Bronchial epithelial cell (primary cell): Measurements from ENCODE around the gene GPR179. TPM values are rescaled to one million over a fixed set of nuclear protein-coding genes. Genes with fewer than 3 reads are reported as not detected.

Experiments used
- DNase-seq: peaks from one replicate; pipeline ENCODE4 v3.0.0-alpha.2; 2010; ENCODE audit warnings: low read depth
- FAIRE-seq: peaks from 2 replicates; lab custom pipeline; 2011; peaks lifted over from hg19 to GRCh38; lab: Jason Lieb, UNC
- H3K27me3 ChIP-seq: 2 replicates; pipeline ENCODE4 v1.5.1; 2011; ENCODE audit warnings: low read length; ENCODE audit not compliant: control insufficient read depth, insufficient read depth
- H3K36me3 ChIP-seq: 2 replicates; pipeline ENCODE4 v1.5.1; 2011; ENCODE audit warnings: low read length; ENCODE audit not compliant: control insufficient read depth, insufficient read depth
- H3K4me3 ChIP-seq: 2 replicates; pipeline ENCODE4 v1.5.1; 2011; ENCODE audit warnings: mild to moderate bottlenecking, low read depth, low read length, control low read depth
- total RNA-seq: library from RNA; depleted of rRNA; stranded (reverse); fragments of >200 nt; gene quantifications from 2 replicates; pipeline ENCODE4 v1.2.1, GENCODE V29; 2014
- TF ChIP-seq, protein P1 (sequence below): IDR thresholded peaks from 2 replicates; pipeline ENCODE4 v1.5.1; 2011; ENCODE audit warnings: mild to moderate bottlenecking, moderate library complexity, low read length, control low read depth, inconsistent platforms; ENCODE audit not compliant: insufficient read depth, severe bottlenecking

The GPR179 gene
- total RNA-seq, 1 donor from 2014 or later = under 0.01 TPM

DNA sequence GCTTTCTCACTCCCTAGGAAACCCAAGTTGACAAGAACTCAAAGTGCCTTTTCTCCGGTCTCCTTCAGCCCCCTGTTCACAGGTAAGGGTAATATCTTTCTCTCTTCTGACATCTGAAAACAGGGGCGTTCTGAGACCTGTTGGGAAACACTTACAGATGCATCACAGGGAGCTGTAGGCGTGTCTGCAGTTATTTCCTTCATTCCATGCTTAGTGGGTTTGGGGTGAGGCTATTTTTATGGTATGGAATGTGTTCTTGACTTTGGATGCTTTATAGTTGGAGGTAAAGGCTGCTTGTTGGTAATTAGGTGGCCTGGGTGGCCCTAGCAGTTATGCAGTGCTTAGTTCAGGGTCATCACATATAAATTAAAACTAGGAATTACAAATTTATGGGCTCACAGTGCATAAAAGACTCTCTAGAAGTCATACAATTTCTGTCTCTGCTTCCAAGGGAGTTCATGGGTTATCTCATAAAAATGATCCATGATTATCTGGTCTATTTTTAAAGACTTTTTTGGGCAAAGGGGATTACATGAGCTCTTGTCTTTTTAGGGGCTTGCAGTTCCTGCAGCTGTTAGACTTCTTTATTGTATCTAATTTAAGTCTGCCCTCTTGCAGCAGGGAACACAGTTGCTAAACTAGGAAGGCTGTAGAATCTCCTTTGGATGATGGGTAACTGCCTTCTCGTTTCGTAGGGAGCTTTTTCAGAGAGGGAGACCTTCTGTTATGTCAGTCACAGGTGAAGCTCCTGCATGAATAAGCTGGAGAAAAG is 18.1 kb upstream of the GPR179 start:
- Histone ChIP-seq H3K27me3 (no peaks in the 10 kb centered on the region), H3K36me3 (peaks cover 6% of the 10 kb centered on the region), H3K4me3 (no peak overlapping the region)
- no peak for FAIRE-seq
- TF ChIP-seq, protein P1, sequence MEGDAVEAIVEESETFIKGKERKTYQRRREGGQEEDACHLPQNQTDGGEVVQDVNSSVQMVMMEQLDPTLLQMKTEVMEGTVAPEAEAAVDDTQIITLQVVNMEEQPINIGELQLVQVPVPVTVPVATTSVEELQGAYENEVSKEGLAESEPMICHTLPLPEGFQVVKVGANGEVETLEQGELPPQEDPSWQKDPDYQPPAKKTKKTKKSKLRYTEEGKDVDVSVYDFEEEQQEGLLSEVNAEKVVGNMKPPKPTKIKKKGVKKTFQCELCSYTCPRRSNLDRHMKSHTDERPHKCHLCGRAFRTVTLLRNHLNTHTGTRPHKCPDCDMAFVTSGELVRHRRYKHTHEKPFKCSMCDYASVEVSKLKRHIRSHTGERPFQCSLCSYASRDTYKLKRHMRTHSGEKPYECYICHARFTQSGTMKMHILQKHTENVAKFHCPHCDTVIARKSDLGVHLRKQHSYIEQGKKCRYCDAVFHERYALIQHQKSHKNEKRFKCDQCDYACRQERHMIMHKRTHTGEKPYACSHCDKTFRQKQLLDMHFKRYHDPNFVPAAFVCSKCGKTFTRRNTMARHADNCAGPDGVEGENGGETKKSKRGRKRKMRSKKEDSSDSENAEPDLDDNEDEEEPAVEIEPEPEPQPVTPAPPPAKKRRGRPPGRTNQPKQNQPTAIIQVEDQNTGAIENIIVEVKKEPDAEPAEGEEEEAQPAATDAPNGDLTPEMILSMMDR = no peak
- DNase-seq = peak; percentile 68

DNA sequence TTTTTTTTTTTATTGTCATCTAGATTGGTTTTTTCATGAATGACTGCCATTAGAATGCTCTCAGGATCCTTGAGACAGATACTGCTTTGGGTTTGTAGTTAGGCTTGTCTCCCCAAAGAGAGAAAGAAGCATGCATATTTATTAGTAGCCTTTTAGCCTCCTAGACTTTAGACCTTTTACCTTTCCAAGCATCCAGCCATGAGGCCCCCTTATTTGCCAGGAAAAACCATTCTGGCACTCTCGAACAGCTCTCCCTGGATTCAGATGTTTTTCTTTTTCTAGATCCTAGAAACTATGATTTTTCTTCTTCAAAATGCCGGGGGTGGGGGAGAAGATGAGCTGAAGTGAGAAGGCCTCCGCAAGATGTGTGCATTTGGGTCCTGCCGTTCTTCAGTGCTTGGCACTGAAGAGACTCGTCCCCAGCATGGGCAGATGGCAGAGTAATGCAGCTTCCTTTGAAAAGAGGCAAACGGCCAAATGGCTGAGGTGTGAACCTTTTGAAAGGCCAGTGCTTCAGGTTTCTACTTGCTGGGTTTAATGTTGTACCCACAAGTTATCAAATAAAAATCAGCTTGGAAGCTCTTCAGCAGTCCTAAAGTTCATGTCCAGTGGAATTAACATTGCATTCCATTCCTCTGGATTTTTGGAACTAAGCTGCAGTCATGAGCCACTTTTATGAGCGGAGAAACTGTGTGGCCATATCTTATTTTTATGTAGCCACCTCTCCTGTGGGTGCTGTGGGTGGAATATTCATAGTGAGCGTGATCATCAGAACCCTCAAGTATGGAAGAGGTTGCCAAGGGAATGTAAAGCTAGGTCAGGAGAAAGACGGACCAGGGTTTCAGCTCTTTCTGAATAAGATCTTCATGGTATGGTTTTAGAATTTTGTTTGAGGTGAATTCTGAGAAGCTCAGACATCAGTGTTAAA is 15.1 kb upstream of the GPR179 start:
- DNase-seq = peak; percentile 12
- no peak for FAIRE-seq
- no peak overlapping the region for H3K4me3 ChIP-seq
- no peaks in the 10 kb centered on the region for H3K36me3 ChIP-seq
- no peaks in the 10 kb centered on the region for H3K27me3 ChIP-seq
- TF ChIP-seq, protein P1 = no peak

DNA sequence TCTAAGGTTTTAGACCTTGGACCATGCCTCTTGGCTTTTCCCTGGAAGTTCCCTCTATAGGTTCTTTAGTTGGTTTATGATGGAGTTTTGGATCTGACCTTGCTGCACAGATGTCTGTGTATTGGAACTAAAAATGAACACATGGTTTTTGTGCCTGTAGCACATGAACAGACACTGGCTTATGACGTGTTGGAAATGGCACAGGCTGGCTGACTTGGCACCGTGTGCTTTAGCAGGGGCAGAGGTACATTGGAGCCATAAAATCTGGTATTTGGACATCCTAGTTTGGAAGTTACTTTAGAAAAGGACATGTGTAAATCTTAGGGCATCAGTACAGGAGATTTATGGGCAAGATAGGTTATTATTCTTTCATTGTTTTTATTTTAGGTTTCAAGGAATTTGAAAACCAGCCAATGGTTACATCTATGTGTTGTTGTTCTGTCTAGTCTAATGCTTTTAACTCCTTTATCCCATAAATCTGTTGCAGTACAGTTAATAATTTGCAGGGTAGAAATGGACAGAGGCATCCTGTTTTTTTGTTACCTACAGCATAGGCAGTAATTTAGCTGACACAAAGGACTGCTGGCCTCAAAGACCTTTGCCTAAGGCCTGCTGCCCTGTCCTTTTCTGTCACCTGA is 13.8 kb upstream of the GPR179 start:
- no peaks in the 10 kb centered on the region for H3K27me3 ChIP-seq
- H3K4me3 ChIP-seq = no peak overlapping the region
- TF ChIP-seq, protein P1 = no peak
- H3K36me3 ChIP-seq = no peaks in the 10 kb centered on the region
- no peak for DNase-seq
- FAIRE-seq = no peak

DNA sequence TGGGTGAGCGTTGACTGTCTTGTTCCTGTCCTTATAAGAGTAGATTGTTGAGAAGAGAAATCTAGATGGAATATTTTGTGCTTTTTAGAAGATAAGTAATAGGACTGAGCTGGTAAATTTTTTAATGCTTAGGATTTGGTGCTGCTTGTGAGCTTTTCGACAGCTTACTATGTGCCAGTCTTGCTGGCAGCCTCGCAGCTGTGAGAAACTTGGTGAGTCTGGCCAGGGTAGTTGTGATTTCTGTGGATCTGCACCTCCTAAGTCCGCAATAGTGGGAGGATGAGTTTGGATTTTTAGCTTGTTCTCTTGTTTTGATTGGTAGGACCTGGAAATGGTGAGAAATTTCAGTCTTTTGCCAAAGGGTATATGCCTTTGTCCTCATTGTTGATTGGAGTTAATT is 11.5 kb upstream of the GPR179 start:
- no peak for DNase-seq
- Histone ChIP-seq H3K27me3 (no peaks in the 10 kb centered on the region), H3K36me3 (no peaks in the 10 kb centered on the region), H3K4me3 (no peak overlapping the region)
- TF ChIP-seq, protein P1 = no peak
- FAIRE-seq = no peak

DNA sequence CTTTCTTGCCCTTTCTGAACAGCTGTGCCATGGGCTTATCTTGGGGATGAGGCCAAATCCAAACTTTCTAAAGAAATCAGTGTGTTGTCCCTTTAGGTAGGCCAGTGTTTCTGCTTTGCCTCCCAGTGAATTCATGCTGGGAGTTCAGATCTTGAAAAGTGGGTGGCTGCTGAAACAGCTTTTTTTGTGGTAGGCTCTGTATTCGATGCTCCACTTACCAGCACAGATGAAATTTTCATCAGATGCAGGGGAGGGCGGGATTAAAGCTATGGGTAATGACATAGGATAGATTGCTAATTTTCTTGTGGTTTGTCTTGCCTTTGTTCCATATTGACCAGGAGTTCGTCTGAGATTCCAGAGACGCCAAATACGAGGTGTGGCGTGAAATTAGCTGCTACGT is 10.7 kb upstream of the GPR179 start:
- no peak for FAIRE-seq
- TF ChIP-seq, protein P1 = no peak
- Histone ChIP-seq H3K36me3 (no peaks in the 10 kb centered on the region), H3K27me3 (no peaks in the 10 kb centered on the region), H3K4me3 (no peak overlapping the region)
- DNase-seq = no peak
